ENCODE data around the gene ITGBL1.

Gene ITGBL1

GRCh38 chr13:101747039-101747438 lies 294.6 kb downstream of the ITGBL1 start:
- DNase-seq (ENCODE audit: low read depth in 2 of 2) = no peak

GRCh38 chr13:101749584-101749983 lies 297.1 kb downstream of the ITGBL1 start:
- DNase-seq (ENCODE audit: low read depth in 2 of 2) = no peak

GRCh38 chr13:101751488-101751887 lies 299.0 kb downstream of the ITGBL1 start:
- no peak for DNase-seq (ENCODE audit: low read depth in 2 of 2)

GRCh38 chr13:101752432-101752831 lies 300.0 kb downstream of the ITGBL1 start:
- DNase-seq (ENCODE audit: low read depth in 2 of 2) = no peak

- DNase-seq (ENCODE audit: low read depth in 2 of 2) = no peak
These were observed 302.9 kb downstream of the ITGBL1 start for GRCh38 chr13:101755228-101755887.

GRCh38 chr13:101757446-101758039 lies 305.1 kb downstream of the ITGBL1 start:
- DNase-seq (ENCODE audit: low read depth in 2 of 2) = no peak

- DNase-seq (ENCODE audit: low read depth in 2 of 2) = no peak
These were observed 310.7 kb downstream of the ITGBL1 start for GRCh38 chr13:101763191-101763590.

Data from stimulated activated CD4-positive, alpha-beta T cell treated with anti-CD3 and anti-CD28 coated beads, Interleukin-1b, Interleukin-23, amount 100 ng/mL, for 4 hours (primary cell).